Choroid plexus epithelial cell (primary cell): ENCODE data around the gene LHFPL6.

ENCODE experiments used
- DNase-seq: peaks from one replicate; pipeline ENCODE4 v3.0.0-alpha.2; 2010; ENCODE audit warnings: low read depth
- H3K4me3 ChIP-seq: 2 replicates; pipeline ENCODE4 v1.5.1; 2011; ENCODE audit warnings: low read depth, mild to moderate bottlenecking, control low read depth, low read length, moderate library complexity
- CTCF ChIP-seq: conservative IDR thresholded peaks from 2 replicates; pipeline ENCODE4 v1.5.1; 2011; ENCODE audit warnings: low read depth, mild to moderate bottlenecking, control low read depth, inconsistent platforms, low read length, moderate library complexity

The LHFPL6 gene

GRCh38 chr13:39408512-39408911, 194.5 kb downstream of the LHFPL6 start:
- TF ChIP-seq CTCF: no peak
- no peak for DNase-seq
- H3K4me3 ChIP-seq: no peak overlapping the region

GRCh38 chr13:39407786-39408185, 195.2 kb downstream of the LHFPL6 start:
- DNase-seq: no peak

GRCh38 chr13:39407138-39407537, 195.9 kb downstream of the LHFPL6 start:
- no peak for TF ChIP-seq CTCF
- DNase-seq: no peak
- no peak overlapping the region for H3K4me3 ChIP-seq

More at GRCh38 chr13:39407786-39408185, 195.2 kb downstream of the LHFPL6 start:
- no peak for TF ChIP-seq CTCF
- H3K4me3 ChIP-seq: no peak overlapping the region

- no peak for TF ChIP-seq CTCF
- H3K4me3 ChIP-seq: no peak overlapping the region
- DNase-seq: no peak
Measured at GRCh38 chr13:39406688-39407087, 196.3 kb downstream of the LHFPL6 start.

- DNase-seq: no peak
- TF ChIP-seq CTCF: no peak
- H3K4me3 ChIP-seq: no peak overlapping the region
Measured at GRCh38 chr13:39405596-39406205, 197.3 kb downstream of the LHFPL6 start.

GRCh38 chr13:39405107-39405506, 197.9 kb downstream of the LHFPL6 start:
- TF ChIP-seq CTCF: no peak
- DNase-seq: no peak
- no peak overlapping the region for H3K4me3 ChIP-seq

GRCh38 chr13:39403106-39403505, 199.9 kb downstream of the LHFPL6 start:
- H3K4me3 ChIP-seq: no peak overlapping the region
- no peak for DNase-seq
- no peak for TF ChIP-seq CTCF
